ENCODE measurements around the gene SEC24A.
"Not testable (repeated sequence)": the region's sequence is repeated elsewhere in the genome, so short reads cannot be mapped to it uniquely, and the experiment has no call there.

SEC24A gene

GRCh38 chr5:134650660-134651059 is 2.1 kb downstream of the SEC24A start:
- not testable (repeated sequence) for DNase-seq (ENCODE audit: low spot score)

DNA sequence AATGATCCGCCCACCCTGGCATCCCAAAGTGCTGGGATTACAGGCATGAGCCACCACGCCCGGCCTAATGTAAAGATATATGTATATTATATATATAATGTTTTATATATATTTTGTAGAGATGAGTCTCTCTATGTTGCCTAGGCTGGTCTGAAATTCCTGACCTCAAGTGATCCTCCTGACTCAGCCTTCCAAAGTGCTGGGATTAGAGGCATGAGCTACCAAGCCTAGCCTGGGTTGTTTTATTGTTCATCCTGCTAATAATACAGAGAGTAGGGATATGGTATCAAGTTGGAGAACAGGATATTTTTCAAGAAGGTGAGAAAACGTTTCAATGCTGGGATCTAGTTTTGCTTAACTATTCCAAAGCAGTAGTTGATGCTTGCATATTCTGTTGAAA is 2.9 kb downstream of the SEC24A start:
- DNase-seq (ENCODE audit: low spot score), result no peak

- no peak for DNase-seq (ENCODE audit: low spot score)
Observed at GRCh38 chr5:134656690-134657089, 8.1 kb downstream of the SEC24A start.

GRCh38 chr5:134659456-134659855 is 10.9 kb downstream of the SEC24A start:
- DNase-seq (ENCODE audit: low spot score), result no peak

DNA sequence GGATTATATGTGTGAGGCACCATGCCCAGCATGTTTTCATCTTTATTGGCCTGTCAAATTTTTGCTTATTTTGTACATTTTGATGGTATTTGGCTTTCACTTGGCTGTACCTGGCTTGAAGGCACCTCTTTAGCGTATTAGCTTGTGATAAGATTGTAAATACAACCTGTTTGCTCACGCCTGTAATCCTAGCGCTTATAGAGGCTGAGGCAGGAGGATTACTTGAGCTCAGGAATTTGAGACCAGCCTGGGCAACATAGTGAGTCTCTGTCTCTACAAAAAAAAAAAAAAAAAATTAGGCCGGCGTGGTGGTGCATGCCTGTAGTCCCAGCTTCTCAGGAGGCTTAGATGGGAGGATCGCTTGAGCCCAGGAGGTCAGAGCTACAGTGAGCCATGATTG is 11.3 kb downstream of the SEC24A start:
- DNase-seq (ENCODE audit: low spot score), result no peak

GRCh38 chr5:134662971-134663370 is 14.4 kb downstream of the SEC24A start:
- no peak for DNase-seq (ENCODE audit: low spot score)

- no peak for DNase-seq (ENCODE audit: low spot score)
Observed at GRCh38 chr5:134664448-134664847, 15.9 kb downstream of the SEC24A start.

DNA sequence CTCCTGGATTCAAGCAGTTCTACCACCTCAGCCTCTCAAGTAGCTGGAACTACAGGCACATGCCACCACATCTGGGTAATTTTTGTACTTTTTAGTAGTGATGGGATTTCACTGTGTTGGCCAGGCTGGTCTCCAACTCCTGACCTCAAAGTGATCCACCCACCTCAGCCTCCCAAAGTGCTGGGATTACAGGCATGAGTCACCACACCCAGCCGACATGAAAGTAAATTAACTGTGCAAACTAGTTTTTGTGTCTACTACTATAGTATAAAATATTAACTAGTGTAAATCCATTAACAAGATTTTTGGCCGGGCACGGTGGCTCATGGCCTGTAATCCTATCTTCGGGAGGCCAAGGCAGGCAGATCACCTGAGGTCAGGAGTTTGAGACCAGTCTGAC is 25.0 kb downstream of the SEC24A start:
- DNase-seq (ENCODE audit: low spot score), result not testable (repeated sequence)

DNA sequence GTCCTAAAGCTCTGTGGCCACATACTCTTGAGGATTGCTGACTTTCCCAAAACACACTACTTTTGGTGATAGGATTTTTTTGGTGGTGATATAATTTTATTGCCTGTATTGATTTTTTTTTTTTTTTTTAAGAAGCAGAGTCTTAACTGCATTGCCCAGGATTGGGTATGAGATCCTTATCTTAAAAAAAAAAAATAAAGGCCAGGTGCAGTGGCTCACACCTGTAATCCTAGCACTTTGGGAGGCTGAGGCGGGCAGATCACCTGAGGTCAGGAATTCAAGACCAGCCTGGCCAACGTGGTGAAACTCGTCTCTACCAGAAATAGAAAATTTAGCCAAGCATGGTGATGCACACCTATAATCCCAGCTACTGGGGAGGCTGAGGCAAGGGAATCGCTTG is 28.8 kb downstream of the SEC24A start:
- not testable (repeated sequence) for DNase-seq (ENCODE audit: low spot score)

DNA sequence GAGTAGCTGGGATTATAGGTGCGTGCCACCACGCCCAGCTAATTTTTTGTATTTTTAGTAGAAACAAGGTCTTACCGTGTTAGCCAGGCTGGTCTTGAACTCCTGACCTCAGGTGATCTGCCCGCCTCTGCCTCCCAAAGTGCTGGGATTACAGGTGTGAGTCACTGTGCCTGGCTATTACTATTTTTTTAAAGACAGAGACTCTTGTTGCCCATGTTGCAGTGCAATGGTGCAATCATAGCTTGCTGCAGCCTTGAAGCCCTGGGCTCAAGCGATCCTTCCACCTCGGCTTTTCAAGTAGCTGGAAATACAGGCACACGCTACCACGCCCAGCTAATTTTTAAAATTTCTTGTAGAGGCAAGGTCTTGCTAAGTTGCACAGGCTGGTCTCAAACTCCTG is 41.6 kb downstream of the SEC24A start:
- not testable (repeated sequence) for DNase-seq (ENCODE audit: low spot score)

GRCh38 chr5:134692722-134693121 is 44.1 kb downstream of the SEC24A start:
- DNase-seq (ENCODE audit: low spot score), result no peak

- no peak for DNase-seq (ENCODE audit: low spot score)
Observed at GRCh38 chr5:134708301-134708700, 59.7 kb downstream of the SEC24A start.

DNA sequence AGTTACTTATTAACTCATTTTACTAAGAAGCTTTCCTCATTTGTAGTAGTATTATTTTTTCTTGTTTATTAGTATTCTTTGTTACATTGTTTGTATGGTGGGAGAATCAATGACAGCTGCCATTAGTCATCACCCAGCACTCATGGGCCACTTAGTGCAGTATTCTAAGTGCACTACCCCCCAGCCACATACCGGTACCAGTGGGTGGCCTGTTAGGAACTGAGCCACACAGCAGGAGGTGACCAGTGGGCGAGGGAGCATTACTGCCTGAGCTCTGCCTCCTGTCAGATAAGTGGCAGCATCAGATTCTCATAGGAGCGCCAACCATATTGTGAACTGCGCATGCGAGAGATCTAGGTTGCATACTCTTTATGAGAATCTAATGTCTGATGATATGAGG is 65.5 kb downstream of the SEC24A start:
- no peak for DNase-seq (ENCODE audit: low spot score)

DNA sequence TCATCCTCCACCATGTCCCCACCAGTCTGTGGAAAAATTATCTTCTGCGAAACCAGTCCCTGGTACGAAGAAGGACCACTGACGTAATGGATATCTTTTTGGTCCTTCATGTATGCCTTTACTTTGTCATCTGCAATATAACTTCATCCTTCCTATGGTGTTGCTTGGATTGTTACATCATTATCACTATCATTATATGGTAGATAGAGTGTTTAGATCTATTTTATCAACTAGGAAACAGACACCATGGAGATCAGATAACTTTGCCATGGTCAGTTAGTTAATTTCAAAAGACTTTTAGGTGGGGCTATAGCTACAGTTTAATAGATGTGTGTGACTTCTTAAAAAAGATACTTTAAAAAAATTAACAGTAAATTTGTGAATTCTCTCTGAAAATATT is 66.0 kb downstream of the SEC24A start:
- no peak for DNase-seq (ENCODE audit: low spot score)

- not testable (repeated sequence) for DNase-seq (ENCODE audit: low spot score)
Observed at GRCh38 chr5:134715466-134715865, 66.9 kb downstream of the SEC24A start.

- DNase-seq (ENCODE audit: low spot score), result no peak
Observed at GRCh38 chr5:134724872-134725271, 76.3 kb downstream of the SEC24A start.

DNA sequence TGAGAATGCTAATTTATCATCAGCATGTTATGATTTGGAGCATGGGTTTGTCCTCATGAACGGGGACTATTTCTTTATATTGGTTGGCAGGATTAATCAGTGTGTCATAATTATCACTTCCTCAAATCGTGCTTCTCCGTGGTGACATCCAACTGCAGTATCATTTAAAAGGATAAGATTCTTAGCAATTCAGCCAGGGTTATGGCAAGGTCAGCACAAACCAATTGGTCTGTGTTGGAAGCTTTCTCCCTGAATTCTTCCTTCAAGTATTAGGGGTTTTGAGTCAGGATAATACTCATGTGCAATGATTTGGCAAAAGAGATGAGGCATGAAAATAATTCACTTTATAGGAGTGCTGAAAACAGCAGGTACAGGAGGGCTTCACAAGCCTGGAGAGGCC is 84.2 kb downstream of the SEC24A start:
- DNase-seq (ENCODE audit: low spot score), result no peak

DNA sequence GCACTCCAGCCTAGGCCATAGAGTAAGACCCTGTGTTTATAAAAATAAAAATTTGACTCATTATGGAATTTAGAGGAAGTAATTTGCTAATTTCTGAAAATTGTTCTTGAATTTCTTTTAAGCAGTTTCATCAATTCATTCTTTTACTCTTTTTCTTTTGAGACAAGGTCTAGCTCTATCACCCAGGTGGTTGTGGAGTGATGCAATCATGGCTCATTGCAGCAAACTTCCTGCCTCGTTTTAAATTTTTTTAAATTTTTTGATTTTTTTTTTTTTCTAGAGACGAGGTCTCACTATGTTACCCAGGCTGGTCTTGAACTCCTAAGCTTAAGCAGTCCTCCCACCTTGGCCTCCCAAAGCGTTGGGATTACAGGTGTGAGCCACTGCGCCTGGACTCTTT is 86.7 kb downstream of the SEC24A start:
- DNase-seq (ENCODE audit: low spot score), result no peak

GRCh38 chr5:134736173-134736812 is 87.7 kb downstream of the SEC24A start:
- DNase-seq (ENCODE audit: low spot score), result no peak

- DNase-seq (ENCODE audit: low spot score), result peak; percentile 95
Observed at GRCh38 chr5:134738133-134738962, 89.8 kb downstream of the SEC24A start, which contains the start of gene CAMLG. Gene CAMLG, plus strand, starts transcription at chr5:134738548. Its CDS starts 73 bp downstream, at chr5:134738621.

DNA sequence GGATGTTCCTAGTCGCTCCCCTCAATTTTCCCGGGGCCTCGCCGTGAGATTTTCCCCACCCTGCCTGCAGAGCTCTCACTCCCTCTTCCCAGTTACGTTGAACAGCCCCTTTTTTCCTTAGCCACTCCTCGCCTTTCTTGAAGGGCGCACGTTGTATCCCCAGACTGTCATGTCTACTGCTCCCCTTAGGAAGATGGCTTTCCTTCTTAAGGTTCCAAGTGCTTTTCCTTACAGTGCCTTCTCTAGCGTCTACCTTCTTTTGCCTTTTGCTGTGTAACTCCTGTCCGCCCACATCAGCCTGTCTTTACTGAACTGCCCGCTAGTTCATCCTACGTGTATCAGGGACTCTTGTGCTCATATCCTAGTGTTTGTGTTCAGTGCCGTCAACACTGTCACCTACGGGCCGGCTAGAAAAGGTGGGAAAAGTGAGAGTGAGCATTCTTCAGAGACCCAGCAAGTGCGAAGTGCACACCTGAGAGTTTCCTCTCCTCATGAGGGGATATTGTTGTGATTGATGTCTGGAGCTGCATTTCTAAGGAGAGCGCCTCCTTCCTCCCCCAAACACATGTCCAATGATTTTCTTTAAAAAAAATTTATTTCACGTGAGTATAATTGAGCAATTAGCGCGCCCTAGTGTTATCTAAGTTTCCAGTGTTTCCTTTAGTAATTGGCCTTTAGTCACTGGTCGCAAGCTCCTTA is 90.5 kb downstream of the SEC24A start:
- peak; percentile 44 for DNase-seq (ENCODE audit: low spot score)

- no peak for DNase-seq (ENCODE audit: low spot score)
Observed at GRCh38 chr5:134741052-134741451, 92.5 kb downstream of the SEC24A start.

- DNase-seq (ENCODE audit: low spot score), result no peak
Observed at GRCh38 chr5:134742134-134742533, 93.5 kb downstream of the SEC24A start.

Measured in AG08395 (cell line).